HG02759 (cell line): ENCODE data around the gene VWA8.
"Not testable (repeated sequence)": the region's sequence is repeated elsewhere in the genome, so short reads cannot be mapped to it uniquely, and the experiment has no call there.

ENCODE experiments used
- ATAC-seq: cut with Tn5 transposase; IDR thresholded peaks from one replicate; pipeline ENCODE4 v1.9.1; 2021; ENCODE audit warnings: mild to moderate bottlenecking, moderate library complexity; ENCODE audit not compliant: unreplicated experiment

The VWA8 gene

DNA sequence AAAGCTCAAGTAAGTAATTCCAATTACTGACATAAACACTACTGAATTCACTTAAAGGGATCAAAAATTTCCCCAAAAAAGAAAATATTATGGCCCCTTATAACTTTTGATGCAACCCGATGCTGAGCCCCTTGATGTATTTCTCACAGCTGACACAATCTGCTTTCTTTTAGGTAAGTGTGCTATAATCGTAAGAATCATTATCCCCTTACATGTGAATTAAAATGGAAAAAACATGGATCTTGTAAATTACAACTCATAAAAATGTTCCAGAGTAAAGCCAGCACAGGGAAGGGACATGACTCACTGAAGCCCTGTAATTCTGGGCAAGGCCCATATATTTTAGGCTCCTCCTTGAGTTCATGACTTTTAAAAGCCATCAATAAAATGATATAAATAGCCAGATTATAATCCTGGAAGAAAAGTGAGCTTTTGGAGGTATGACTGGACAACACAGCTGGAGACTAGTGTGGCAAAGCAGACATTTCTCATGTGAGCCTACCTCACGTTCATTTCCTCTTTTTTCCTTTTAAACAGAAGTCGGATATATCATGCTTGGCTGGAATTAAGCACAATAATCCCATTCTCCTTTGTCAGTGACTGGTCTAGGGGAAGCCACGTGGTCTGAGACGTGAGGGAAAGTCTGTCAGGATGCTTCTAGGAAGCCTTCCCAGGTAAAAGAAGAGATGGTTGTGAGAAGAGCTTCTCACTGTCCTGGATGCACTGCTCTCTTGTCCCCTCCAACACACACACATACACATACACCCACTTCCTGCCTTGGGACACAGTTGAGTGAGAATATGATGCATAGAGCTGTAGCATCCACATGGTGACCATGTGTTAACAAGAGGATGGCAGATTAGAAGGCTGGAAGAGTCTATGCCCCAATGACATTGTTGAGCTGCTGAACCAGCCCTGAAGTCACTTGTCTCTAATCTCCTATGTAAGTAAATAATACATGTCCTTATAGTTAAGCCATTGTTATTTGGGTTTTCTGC lies 338.2 kb downstream of the VWA8 start:
- no peak for ATAC-seq

DNA sequence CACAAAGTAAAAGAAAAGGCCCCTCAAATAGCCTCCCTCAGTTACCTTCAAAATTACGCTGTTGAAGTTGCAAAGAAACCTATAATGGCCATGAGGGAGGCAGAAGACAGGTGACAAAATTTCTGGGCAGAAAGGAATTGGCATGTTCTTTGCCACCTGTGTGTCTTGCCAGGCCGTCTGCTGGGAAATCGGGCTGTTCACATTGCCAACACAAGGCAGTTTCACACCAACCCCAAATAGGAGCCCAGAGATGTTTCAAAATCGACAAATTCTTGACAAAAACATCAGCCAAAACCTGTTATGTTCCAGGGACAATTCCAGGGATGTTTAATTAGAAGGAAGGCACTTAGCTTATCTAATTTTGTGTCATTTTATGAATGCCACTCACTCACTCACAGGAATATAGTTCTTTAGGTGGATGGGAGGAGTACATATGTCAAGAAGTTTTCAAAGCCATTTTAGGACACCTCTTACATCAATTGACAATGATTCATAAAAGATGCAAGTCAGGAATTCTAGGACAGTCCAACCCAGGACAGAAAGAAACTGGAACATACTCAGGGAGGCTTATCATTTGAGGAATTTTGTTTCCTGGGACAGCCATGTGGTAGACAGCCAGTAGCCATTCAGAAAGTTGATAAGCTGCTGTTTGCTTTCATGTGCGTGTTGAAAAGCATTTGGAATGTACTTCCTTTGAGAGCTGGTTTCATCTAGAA lies 339.0 kb downstream of the VWA8 start:
- no peak for ATAC-seq

DNA sequence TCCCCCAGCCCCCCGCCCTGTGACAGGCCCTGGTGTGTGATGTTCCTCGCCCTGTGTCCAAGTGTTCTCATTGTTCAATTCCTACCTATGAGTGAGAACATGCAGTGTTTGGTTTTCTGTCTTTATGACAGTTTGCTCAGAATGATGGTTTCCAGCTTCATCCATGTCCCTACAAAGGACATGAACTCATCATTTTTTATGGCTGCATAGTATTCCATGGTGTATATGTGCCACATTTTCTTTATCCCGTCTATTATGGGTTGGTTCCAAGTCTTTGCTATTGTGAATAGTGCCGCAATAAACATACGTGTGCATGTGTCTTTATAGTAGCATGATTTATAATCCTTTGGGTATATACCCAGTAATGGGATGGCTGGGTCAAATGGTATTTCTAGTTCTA lies 343.3 kb downstream of the VWA8 start:
- not testable (repeated sequence) for ATAC-seq

DNA sequence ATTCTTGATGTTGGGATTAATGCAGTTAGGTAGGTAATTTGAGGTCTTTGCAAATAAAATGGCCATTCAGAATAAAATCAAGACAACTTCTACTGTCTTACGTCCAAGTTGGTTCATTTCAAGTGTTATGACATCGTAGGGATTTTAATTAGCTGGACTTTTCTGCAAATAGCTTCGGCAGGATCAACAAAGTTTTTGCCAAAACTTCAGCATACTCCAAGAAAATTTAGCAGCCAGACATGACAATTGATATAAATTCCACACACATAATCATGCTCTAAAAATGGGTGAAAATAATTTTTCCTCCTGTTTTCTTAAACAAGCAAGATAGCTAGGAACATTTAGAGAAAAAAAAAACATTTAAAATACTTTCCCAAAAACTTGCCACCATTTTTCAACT lies 344.8 kb downstream of the VWA8 start:
- ATAC-seq = no peak

DNA sequence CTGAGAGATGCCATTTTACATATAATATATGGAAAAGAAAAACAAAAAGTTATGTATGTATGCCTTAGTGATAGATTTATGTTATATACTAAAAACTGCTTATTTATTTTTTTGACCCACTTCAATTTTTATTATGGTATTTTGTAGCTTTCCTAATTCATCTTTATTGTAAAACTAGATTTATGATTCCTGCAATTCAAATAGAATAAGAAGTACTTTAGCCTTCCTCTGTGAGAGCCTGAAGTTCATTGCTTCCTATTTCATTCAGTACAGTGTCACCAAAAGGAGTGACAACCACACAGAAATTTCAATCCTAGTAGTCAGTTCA lies 345.4 kb downstream of the VWA8 start:
- ATAC-seq = no peak

DNA sequence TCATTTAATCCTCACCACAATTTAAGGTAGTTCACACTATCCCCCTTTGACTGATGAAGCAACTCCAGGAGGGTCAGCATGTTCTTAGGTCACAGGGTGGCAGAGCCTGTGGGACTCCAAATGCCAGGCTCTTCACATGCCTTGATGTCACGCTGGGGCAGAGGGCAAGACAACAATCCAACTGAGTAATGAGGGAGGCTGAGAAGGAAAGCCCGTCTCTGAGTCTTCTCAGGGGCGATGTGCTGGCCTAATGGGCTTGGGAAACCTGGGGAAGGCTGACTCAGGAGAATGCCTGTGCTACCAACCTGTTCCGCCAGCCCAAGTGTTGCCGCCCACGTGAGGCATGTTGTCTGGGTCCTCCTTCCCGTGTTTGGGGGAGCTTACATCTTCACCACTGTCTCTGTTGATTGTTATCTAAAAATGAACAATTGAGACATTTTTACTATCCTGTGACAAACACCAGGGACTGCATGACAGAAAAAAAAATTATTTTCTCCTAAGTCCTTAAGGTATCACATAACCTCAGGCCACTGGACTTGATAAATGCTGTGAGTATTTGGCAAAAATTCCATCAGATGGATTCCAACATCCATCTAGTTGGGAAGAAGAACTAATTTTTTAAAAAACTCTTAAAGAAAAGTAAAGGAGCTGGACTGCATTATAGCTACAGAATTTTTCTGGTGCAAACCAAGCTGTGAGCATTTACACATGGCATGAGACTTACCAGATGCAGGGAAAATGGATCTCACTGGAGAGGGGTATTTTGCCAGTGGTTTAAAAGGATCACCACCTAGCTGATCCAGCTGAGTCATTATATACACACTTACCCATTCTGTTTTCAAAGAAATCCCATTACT lies 346.0 kb downstream of the VWA8 start:
- ATAC-seq = no peak

DNA sequence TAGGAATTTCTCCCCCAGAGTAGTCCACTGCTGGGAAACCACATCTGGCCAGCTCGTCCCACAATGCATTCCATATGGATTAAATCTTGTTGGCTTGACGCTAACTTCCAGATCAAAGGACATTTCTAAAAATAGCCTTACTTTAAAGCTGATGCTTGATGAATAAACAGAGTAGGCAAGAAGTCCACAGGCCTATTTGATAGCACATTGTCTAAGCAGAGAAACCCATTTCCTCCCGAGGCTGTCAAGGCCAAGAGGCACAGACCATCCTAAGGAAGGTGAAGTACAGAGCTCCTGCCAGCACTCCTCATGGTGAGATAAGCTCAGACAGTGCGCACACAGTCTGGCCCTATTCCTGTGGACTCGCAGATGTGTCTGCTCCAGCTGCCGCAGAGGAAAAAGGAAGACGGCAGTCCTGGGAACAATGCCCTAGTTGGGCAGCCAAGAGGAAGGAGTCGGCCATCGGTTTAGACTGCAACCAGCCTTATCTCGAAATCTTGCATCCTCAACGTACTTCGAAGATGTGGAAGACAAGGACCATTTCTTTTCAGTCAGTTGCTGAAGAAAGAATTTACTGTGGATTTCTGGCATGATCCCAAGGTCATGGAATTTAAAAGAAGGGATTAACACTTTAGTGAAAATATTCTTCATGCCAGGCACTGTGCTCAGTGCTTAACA lies 346.8 kb downstream of the VWA8 start:
- ATAC-seq = no peak

DNA sequence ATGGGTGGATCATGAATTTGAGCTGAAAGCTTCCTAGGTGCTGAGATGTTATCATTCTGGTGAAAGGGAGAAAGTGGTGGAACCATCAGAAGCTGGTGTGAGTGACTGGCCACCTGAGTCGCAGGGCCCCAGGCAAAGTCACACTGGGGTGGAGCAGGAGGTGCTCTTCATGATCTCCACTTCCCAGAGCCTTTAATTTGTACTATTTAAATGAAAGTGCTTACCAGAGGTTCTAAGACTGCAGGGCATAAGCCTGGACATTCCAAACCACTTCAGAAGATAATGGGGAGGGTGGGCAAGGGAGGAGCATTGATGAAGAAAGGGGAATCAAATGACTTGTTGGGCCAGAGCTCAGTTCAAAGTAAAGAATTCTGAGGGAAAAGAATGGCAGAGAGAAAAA lies 347.4 kb downstream of the VWA8 start:
- ATAC-seq = no peak

DNA sequence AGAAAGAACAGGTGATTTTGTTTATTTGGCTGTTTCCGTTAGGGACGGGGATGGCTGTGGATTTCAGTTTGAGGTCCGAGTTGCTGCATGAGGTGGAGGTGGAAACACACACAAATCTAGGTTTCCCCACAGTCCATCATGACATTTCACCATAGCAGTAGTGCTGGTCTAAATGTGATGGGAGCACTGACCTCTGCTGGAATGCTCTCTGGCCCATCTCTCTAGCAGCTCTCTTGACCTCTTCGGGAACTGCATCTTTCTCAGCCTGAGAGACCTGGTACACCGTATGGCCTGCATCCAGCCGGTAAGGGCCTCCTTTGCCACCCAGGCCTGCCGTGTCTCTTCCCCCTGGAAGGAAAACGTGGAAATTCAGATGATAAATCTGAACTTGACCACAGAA lies 349.5 kb downstream of the VWA8 start:
- ATAC-seq = no peak

DNA sequence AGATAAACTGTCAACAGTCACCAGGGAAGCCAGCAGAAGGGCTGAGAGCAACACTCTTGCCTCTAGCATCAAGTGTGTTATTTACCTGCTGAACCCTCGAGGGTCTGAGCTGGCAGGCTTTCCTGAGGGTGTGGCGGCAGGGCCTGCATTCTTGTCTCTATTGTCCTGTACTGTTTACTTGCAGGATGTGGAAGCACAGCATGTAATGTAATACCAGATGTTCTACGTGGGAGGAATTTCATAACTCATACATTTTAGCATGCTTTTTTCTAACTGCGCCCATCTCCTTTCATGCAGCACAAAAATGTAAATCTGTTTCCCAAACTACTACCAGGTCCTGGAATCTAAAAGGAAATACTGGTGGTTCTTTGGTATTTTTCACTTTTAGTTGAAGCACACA lies 350.5 kb downstream of the VWA8 start:
- no peak for ATAC-seq

DNA sequence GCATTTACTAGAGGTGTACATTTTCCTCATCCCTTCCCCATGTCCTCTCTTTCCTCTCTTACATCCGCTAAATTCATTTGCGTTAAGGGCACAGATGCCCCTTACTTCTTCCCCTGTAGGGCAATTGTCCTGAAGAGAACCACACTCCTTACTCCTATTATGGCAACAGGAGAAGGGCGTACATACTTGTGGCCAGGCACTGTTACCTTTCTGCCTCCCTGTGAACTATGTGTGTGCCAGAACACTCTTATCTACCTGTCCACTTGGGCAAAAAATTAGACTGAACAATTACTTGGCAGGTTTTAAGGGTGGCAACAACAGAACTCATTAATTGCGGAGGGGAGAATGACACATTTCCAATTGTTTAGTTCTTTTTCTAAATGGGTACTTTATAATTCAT lies 351.1 kb downstream of the VWA8 start:
- ATAC-seq = no peak

DNA sequence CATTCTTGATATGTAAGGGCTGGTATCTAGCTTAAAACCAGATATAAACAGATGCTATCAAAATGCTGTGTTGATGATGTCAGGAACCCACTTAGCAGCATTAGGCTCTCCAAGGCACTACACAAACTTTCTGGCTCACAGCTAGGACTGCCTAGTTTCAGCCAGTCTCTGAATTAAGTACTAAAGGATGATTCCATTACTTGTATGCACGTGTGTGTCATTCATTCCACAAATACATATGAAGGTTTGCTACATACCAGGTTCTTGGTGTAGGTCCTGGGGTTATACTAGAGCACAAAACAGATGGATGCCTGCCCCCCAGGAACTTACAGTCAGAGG lies 352.1 kb downstream of the VWA8 start:
- ATAC-seq = no peak

DNA sequence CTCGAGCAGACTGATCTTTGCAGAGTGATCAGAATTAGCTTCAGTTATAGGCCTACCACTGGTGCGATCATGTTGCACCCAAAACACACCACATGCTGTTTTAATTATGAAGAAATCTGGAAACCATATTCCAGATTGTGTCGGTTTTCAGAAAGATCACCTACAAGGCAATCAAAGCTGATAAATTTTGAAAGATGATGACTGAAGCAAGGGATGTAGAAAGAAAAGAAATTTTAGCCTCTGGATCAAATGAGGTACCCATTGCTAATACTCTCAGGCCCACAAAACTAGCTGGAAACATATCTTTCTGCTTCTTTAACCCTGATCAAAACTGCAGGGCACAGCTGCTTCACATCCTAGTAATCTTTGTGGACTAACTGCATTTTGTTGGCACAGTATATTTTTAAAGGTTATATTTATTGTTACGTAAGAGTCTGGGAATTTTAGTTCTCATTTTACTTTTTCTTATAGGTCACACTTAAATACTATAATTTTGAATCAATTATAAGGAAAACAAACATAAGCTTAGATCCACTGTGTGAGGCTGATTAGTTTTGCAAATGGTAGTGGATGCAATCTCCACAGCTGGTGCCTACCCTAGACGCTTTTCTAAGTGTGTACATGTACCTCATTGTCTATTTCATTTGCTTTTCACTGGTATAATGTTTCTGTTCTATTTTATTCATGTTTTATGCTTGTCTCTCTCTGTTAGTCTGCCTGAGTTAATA lies 352.6 kb downstream of the VWA8 start:
- no peak for ATAC-seq

DNA sequence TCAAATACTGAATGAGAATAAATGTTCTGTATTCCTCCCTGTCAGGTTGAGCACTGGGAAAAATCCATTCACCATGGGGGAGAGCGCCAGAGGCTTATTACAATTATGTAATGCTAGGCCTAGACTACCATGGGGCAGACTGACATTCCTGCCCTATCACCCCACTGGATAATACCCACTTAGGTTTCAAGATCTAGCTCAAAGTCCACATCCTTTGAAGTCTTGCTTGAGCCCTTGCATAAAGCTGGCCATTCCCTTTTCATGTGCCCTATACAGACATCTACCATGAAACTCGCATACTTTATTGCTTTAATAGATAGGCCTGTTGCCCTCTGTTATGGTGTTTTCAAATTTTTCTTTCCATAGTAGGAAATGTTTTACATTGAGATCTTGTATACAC lies 354.3 kb downstream of the VWA8 start:
- ATAC-seq = no peak

DNA sequence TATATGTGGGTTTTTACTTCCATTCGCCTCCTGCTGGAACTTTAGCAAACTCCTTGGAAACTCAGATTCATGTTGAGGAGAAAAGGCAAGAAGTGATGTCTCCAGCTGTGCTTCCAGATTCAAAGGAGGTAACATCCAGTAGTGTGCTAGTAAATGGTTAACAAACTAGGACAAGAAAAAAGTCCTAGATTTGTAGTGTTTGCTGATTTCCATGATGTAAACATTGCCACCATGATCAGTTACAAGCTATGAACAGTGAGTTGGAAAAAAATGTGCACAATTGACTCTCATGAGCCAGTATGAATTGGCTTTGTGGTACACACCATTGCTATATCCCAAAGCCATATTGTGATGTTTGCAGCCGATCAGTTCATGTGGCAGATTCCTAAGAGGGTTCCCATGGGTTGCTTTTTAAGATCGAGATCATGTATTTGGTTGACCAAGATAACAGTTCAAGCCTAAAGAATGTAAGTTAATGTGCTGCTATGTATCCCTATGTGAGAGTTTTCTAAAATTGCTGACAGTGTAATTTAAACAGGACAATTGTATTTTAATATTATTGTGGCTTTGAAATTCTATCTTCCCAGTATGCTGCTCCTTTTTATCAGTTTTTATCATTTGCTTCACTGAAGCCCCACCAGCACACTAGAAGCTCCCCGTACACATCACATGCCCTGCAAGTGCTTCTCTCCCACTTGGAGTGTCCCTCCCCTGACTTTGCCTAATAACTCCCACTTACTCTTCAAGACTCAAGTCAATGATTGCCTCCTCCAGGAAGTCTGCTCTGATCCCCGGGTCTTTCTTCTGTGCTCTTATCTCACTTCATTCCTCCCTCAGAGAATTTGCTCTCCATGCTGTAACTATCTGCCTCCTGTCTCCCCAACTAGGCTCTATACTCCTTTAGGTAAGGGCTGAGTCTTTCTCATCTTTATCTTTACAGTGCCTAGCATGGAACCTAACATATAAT lies 355.3 kb downstream of the VWA8 start:
- no peak for ATAC-seq

DNA sequence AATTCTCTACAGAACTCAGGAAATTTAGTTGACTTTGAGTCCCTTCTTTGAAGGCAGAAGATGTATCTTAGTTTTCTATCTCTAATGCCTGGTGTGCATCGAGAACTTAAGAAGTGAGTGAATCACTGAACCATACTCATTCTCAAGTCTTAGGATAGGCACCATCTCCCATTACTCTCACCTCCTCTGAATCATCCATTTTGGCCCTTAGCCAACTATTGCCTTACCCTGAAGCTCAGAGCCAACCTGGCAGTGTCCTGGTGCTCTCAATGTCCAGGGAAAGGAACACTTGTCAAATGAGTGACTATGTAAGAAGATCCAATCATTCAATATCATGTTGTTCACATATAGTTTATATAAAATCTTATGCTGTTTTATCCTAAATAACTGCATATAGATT lies 357.0 kb downstream of the VWA8 start:
- ATAC-seq = no peak

DNA sequence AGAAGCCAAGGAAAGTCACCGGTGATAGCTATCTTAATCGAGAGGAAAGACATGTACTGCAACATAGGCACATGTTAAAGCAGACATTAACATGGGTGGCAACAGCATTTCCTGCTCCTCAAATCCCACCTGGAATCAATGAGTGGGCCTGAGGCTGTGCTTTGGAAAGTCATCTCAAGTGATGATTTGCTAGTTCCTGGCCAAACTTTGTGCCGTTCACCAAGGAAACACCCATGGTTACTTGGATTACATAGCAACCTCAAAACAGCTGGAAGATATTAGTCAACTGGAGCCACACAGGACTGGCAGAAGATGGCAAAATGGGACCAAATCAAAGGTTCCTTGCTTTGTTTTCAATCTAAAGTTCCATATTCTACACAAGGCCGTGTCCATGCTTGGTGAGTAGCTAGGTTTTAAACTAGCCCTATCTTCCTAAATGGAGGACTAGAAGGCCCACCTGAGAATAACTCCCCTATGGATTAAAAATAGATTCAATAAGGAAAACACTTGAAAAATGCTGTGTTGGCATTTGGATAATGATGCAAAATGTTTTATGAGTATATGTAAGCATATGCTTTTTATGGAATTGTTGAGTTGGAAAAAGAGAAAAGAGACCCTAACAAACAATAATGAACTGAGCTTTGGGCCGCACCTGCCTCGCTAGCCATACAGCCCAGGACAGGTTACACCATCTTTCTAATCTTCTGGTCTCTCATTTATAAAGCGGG lies 359.0 kb downstream of the VWA8 start:
- no peak for ATAC-seq

DNA sequence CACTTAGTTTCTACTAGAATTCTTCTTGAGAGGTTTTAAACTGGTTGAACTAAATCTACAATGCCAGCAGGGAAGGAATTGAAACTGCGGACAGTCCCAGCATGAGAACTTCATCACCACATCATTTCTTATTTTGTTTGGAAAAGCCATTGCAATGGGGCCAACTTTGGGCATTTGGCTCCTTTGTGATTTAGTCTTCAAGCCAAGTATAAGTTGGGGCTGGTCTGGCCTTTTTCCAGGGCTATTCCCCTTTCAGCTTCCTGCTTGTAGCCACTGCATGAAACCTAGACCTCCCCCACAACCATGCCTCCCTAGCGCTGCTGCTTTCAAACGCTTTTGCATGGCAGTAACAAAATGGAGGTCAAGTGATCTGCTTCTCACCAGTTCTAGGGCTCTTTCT lies 361.3 kb downstream of the VWA8 start:
- no peak for ATAC-seq
